ENCODE measurements around the gene PSME3IP1.
A peak's percentile ranks its signal among the peaks of the same experiment; 100 is the strongest.
"Not testable (repeated sequence)": the region's sequence is repeated elsewhere in the genome, so short reads cannot be mapped to it uniquely, and the experiment has no call there.

PSME3IP1 gene

GRCh38 chr16:57185945-57186871, at the start of gene PSME3IP1, which contains the start of gene RSPRY1:
Gene PSME3IP1, minus strand, starts transcription at chr16:57186039. Its CDS starts 12,185 bp downstream, at chr16:57173854.
Gene RSPRY1, plus strand, starts transcription at chr16:57186329. Its CDS starts 18,330 bp downstream, at chr16:57204659.
- DNase-seq (ENCODE audit: low read depth in 2 of 2) = peak; percentile 95 to 97

GRCh38 chr16:57235128-57236021, 49.5 kb upstream of the PSME3IP1 start:
- peak in 1 of 2 donors; percentile 20 for DNase-seq (ENCODE audit: low read depth in 2 of 2)

- no peak for DNase-seq (ENCODE audit: low read depth in 2 of 2)
Observed at GRCh38 chr16:57234707-57235092, 48.9 kb upstream of the PSME3IP1 start.

GRCh38 chr16:57233944-57234706, 48.3 kb upstream of the PSME3IP1 start:
- DNase-seq (ENCODE audit: low read depth in 2 of 2) = no peak

- no peak for DNase-seq (ENCODE audit: low read depth in 2 of 2)
Observed at GRCh38 chr16:57231821-57232350, 46.0 kb upstream of the PSME3IP1 start.

GRCh38 chr16:57229079-57229478, 43.2 kb upstream of the PSME3IP1 start:
- no peak for DNase-seq (ENCODE audit: low read depth in 2 of 2)

GRCh38 chr16:57226701-57227621, 41.1 kb upstream of the PSME3IP1 start:
- DNase-seq (ENCODE audit: low read depth in 2 of 2) = no peak

- no peak for DNase-seq (ENCODE audit: low read depth in 2 of 2)
Observed at GRCh38 chr16:57225978-57226377, 40.1 kb upstream of the PSME3IP1 start.

- DNase-seq (ENCODE audit: low read depth in 2 of 2) = no peak
Observed at GRCh38 chr16:57224651-57225335, 39.0 kb upstream of the PSME3IP1 start.

- no peak for DNase-seq (ENCODE audit: low read depth in 2 of 2)
Observed at GRCh38 chr16:57223057-57223456, 37.2 kb upstream of the PSME3IP1 start.

GRCh38 chr16:57216968-57217367, 31.1 kb upstream of the PSME3IP1 start:
- DNase-seq (ENCODE audit: low read depth in 2 of 2) = no peak

- DNase-seq (ENCODE audit: low read depth in 2 of 2) = no peak
Observed at GRCh38 chr16:57213462-57213861, 27.6 kb upstream of the PSME3IP1 start.

- no peak for DNase-seq (ENCODE audit: low read depth in 2 of 2)
Observed at GRCh38 chr16:57209780-57210179, 23.9 kb upstream of the PSME3IP1 start.

GRCh38 chr16:57208926-57209325, 23.1 kb upstream of the PSME3IP1 start:
- DNase-seq (ENCODE audit: low read depth in 2 of 2) = no peak

GRCh38 chr16:57204675-57205074, 18.8 kb upstream of the PSME3IP1 start:
- DNase-seq (ENCODE audit: low read depth in 2 of 2) = no peak

GRCh38 chr16:57203451-57203850, 17.6 kb upstream of the PSME3IP1 start:
- DNase-seq (ENCODE audit: low read depth in 2 of 2) = no peak

GRCh38 chr16:57202095-57202886, 16.5 kb upstream of the PSME3IP1 start:
- no peak for DNase-seq (ENCODE audit: low read depth in 2 of 2)

- DNase-seq (ENCODE audit: low read depth in 2 of 2) = not testable (repeated sequence)
Observed at GRCh38 chr16:57200926-57201325, 15.1 kb upstream of the PSME3IP1 start.

- not testable (repeated sequence) for DNase-seq (ENCODE audit: low read depth in 2 of 2)
Observed at GRCh38 chr16:57200321-57200720, 14.5 kb upstream of the PSME3IP1 start.
